Naive thymus-derived CD8-positive, alpha-beta T cell (primary cell): ENCODE measurements around the gene SMAD3. TPM values are rescaled to one million over a fixed set of nuclear protein-coding genes. Genes with fewer than 3 reads are reported as not detected.
A peak's percentile ranks its signal among the peaks of the same experiment; 100 is the strongest.

ENCODE experiments used
- ATAC-seq, 2 donors: fragments of 150-1000 bp; cut with Tn5 transposase in 1 of 2; sonication (Bioruptor Pico), chemical (Tn5 transposase) in 1 of 2; 1 replicate in 1 of 2; 2 replicates in 1 of 2; pipeline ENCODE4 v1.10.0; 2021; ENCODE audit warnings: mild to moderate bottlenecking in 2 of 2, moderate library complexity in 2 of 2
- POLR2A ChIA-PET: fragments of 350-600 bp; sonication (Branson Sonifier 250); formaldehyde crosslinking; loops from one replicate; lab custom pipeline; 2021; ENCODE audit warnings: antibody characterized with exemption; lab: Charles Lee
- DNase-seq, 10 donors: peaks; one replicate each; pipeline versions ENCODE4 v3.0.0 to v3.0.0-alpha.2; 2020 to 2022
- H3K27ac Mint-ChIP-seq, 10 donors: one replicate each; pipeline ENCODE4 v1.8.0; 2020 to 2022; ENCODE audit warnings: mild to moderate bottlenecking in 10 of 10, mixed read lengths in 10 of 10, moderate library complexity in 4 of 10, inconsistent platforms in 1 of 10
- H3K27me3 Mint-ChIP-seq, 5 donors: one replicate each; pipeline ENCODE4 v1.8.0; 2021 to 2022; ENCODE audit warnings: mixed read lengths in 5 of 5
- H3K36me3 Mint-ChIP-seq, 3 donors: one replicate each; pipeline ENCODE4 v1.8.0; 2020 to 2022; ENCODE audit warnings: mixed read lengths in 3 of 3, mild to moderate bottlenecking in 2 of 3, inconsistent platforms in 1 of 3
- H3K4me1 Mint-ChIP-seq, 4 donors: one replicate each; pipeline ENCODE4 v1.8.0; 2021 to 2022; ENCODE audit warnings: mixed read lengths in 4 of 4
- H3K4me3 Mint-ChIP-seq, 10 donors: one replicate each; pipeline ENCODE4 v1.8.0; 2020 to 2022; ENCODE audit warnings: mild to moderate bottlenecking in 10 of 10, mixed read lengths in 10 of 10, moderate library complexity in 6 of 10, inconsistent platforms in 1 of 10
- H3K9me3 Mint-ChIP-seq, 9 donors: one replicate each; pipeline ENCODE4 v1.8.0; 2020 to 2022; ENCODE audit warnings: mixed read lengths in 9 of 9, mild to moderate bottlenecking in 3 of 9, inconsistent platforms in 1 of 9, moderate library complexity in 1 of 9
- polyA plus RNA-seq, 3 donors: library from polyadenylated mRNA; unstranded; fragments of 300-500 nt; fragmentation: Illumina TruSeq; gene quantifications; one replicate each; pipeline ENCODE4 v1.2.3, GENCODE V29; 2021
- total RNA-seq, 8 experiments: library from RNA in 2 of 8; stranded (reverse) in 2 of 8; gene quantifications; one replicate each; pipeline ENCODE4 v1.2.3 and lab custom pipeline; 2021 to 2026

Gene SMAD3
- total and polyA plus RNA-seq, 5 experiments from 2014 or later: 0.57 to 55.4 (median 4.2) TPM

DNA sequence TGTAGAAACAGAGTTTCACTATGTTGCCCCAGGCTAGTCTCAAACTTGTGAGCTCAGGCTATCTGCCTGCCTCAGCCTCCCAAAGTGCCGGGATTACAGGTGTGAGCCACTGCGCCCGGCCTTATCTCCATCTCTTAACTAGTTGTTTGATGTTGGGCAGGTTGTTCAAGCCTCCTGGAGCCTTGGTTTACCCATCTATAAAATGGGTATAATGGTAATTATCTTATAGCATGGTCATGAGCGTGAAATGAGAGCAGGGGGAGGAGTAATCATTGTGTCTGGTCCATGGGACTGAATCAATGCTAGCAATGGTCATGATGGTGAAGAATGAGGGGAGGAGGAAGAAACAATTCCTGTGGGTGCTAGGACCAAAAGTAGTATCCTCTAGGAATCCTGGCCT is 32.0 kb downstream of the SMAD3 start:
- POLR2A ChIA-PET: interaction anchor here (1.0 to 1.7 kb wide), 2 partner anchors 14 to 16 kb away, joined by 3 to 11 read pairs; no protein-coding TSS in a partner anchor
- Mint-ChIP-seq H3K36me3 (no peaks in the 10 kb centered on the region), H3K9me3 (no peaks in the 10 kb centered on the region), H3K27me3 (no peaks in the 10 kb centered on the region), H3K4me1 (peaks cover 17 to 76% (median 46%) of the 10 kb centered on the region in 4 donors), H3K4me3 (peak overlapping the region in 5 of 10 donors; percentile 6 to 85 (median 31)), H3K27ac (peak overlapping the region in 5 of 10 donors; percentile 41 to 96 (median 83))
- DNase-seq (no peak), ATAC-seq (no peak)

GRCh38 chr15:67097930-67098740 is 32.7 kb downstream of the SMAD3 start:
- H3K9me3 Mint-ChIP-seq: no peaks in the 10 kb centered on the region
- H3K4me3 Mint-ChIP-seq: peak overlapping the region; percentile 55 to 87 (median 77)
- no peaks in the 10 kb centered on the region for H3K36me3 Mint-ChIP-seq
- DNase-seq: peak in 1 of 10 donors; percentile 24
- no peaks in the 10 kb centered on the region for H3K27me3 Mint-ChIP-seq
- H3K4me1 Mint-ChIP-seq: peaks cover 16 to 68% (median 39%) of the 10 kb centered on the region in 4 donors
- POLR2A ChIA-PET: interaction anchor here (0.5 to 1.9 kb wide), 8 partner anchors 14 to 33 kb away, joined by 3 to 11 read pairs (median 3); partner anchors contain the start of gene SMAD3
- H3K27ac Mint-ChIP-seq: peak overlapping the region in 9 of 10 donors; percentile 77 to 96 (median 85)
- peak; percentile 46 to 56 for ATAC-seq

- ATAC-seq (no peak), DNase-seq (no peak)
- Mint-ChIP-seq H3K4me3 (peak overlapping the region; percentile 4 to 87 (median 76)), H3K27me3 (no peaks in the 10 kb centered on the region), H3K9me3 (no peaks in the 10 kb centered on the region), H3K27ac (peak overlapping the region in 9 of 10 donors; percentile 64 to 91 (median 80)), H3K36me3 (no peaks in the 10 kb centered on the region), H3K4me1 (peaks cover 15 to 62% (median 34%) of the 10 kb centered on the region in 4 donors)
- POLR2A ChIA-PET: interaction anchor here (0.5 to 1.9 kb wide), 4 partner anchors 15 to 33 kb away, joined by 3 to 4 read pairs (median 4); partner anchors contain the start of gene SMAD3
Observed at GRCh38 chr15:67098768-67099282, 33.4 kb downstream of the SMAD3 start.

GRCh38 chr15:67100124-67100791 is 34.9 kb downstream of the SMAD3 start:
- Mint-ChIP-seq H3K4me3 (peak overlapping the region in 2 of 10 donors; percentile 6 to 30), H3K27ac (peak overlapping the region in 3 of 10 donors; percentile 37 to 72 (median 49)), H3K27me3 (no peaks in the 10 kb centered on the region), H3K4me1 (peaks cover 16 to 47% (median 33%) of the 10 kb centered on the region in 4 donors), H3K9me3 (no peaks in the 10 kb centered on the region), H3K36me3 (no peaks in the 10 kb centered on the region)
- no peak for ATAC-seq
- DNase-seq: no peak
- POLR2A ChIA-PET: interaction anchor here (1.2 to 1.9 kb wide), 5 partner anchors 9 to 34 kb away, joined by 4 to 9 read pairs (median 6); partner anchors contain the start of gene SMAD3

DNA sequence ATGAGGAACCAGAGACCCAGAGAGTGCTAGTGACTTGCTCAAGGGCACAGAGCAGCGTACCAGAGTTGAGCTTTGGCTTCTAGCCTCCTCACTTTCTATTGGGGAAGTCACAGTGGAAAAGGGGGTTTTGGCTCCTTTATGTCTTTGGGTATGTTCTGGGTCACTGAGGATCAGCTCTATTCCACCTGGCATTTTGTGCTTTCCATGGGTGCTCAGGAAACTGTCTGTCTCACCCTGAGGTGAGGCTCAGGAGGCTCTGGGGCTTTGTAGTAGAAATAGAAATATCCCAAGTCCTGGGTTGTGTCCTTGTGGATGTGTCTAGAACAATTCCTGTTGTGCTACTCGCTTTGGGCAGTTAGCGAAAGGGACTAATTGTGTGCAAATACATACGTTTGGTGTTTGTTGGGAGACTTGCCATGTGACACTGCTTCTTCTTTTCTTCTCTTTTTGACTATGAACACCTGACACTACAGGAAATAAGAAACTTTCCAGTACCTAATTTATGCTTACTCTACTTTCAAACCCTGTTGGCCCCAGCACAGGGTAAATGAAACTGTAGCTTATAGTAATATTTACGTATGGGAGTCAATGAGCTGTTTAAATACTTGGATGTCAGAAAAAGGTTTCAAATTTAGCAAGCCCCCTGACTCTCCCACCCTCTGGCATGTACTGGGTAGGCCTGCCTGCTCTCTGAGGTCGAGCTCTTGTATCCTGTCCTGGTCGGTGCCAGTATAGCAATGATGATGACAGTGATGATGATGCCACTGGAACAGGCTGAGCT is 35.6 kb downstream of the SMAD3 start:
- ATAC-seq (peak; percentile 46 to 63), DNase-seq (no peak)
- Mint-ChIP-seq H3K27ac (no peak overlapping the region), H3K27me3 (no peaks in the 10 kb centered on the region), H3K4me3 (no peak overlapping the region), H3K4me1 (peaks cover 19 to 42% (median 34%) of the 10 kb centered on the region in 4 donors), H3K9me3 (no peaks in the 10 kb centered on the region), H3K36me3 (no peaks in the 10 kb centered on the region)
- POLR2A ChIA-PET: interaction anchor here (0.6 to 2.7 kb wide), 11 partner anchors 9 to 160 kb away, joined by 3 to 13 read pairs (median 5); partner anchors contain the start of gene SMAD3

DNA sequence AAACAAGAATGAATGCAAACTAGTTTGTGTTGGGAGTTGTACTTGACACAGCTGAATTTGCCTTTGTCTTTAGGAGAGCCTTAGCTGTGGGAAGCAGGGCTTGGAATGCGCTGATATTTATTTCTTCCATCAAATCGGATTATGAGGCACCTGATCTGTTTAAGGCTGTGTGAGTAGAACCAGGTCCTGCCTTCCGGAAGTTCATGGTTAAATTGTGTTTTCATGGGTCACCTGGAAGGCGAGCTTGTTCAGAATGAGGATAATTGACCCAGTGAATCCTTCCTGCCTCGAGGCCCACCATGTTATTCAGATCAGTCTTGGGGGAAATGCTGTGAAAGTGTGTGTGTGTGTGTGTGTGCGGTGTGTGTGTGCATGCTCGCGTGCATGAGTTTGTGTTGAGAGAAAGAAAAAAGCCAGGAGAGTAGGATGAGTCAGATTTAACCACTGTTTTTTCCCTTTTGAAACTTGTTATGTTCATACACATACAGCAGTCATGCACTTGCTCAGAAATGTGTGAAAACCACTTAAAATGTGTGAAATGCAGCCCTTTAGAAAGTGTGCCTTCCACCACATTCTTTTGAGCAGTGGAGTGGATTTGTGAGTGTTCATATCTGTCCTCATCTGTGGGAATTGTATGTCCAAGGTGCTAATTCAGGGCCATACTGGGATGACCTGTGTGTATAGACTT is 36.7 kb downstream of the SMAD3 start:
- DNase-seq (peak in 1 of 10 donors; percentile 48), ATAC-seq (peak; percentile 22 to 56)
- no peak overlapping the region for H3K27ac Mint-ChIP-seq
- no peaks in the 10 kb centered on the region for H3K9me3 Mint-ChIP-seq
- POLR2A ChIA-PET: interaction anchor here (0.6 to 2.7 kb wide), 14 partner anchors 10 to 713 kb away, joined by 3 to 13 read pairs (median 5); partner anchors contain the start of gene SMAD3
- no peaks in the 10 kb centered on the region for H3K36me3 Mint-ChIP-seq
- H3K27me3 Mint-ChIP-seq: no peaks in the 10 kb centered on the region
- H3K4me1 Mint-ChIP-seq: peaks cover 27 to 39% (median 30%) of the 10 kb centered on the region in 4 donors
- no peak overlapping the region for H3K4me3 Mint-ChIP-seq

DNA sequence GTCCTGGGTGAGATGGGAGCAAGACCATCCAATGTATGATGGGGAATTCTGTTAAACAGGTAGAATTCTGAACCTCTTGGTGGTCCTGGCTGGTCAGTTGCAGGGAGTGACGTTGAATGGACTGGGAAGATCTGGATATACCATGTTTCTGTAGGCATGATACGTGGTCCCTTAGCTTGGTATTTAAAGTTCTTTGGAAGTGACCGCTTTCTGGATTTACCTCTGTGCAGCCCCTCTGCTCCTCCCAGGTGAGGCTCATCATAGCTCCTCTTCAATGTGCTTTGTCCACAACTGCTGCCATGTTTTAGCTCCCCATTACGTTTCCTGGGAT is 37.2 kb downstream of the SMAD3 start:
- no peak overlapping the region for H3K27ac Mint-ChIP-seq
- POLR2A ChIA-PET: interaction anchor here (0.8 to 2.7 kb wide), 9 partner anchors 9 to 37 kb away, joined by 3 to 13 read pairs (median 5); partner anchors contain the start of gene SMAD3
- no peaks in the 10 kb centered on the region for H3K9me3 Mint-ChIP-seq
- H3K4me3 Mint-ChIP-seq: peak overlapping the region in 2 of 10 donors; percentile 38 to 72
- DNase-seq: no peak
- peaks cover 25 to 34% (median 27%) of the 10 kb centered on the region in 4 donors for H3K4me1 Mint-ChIP-seq
- no peaks in the 10 kb centered on the region for H3K27me3 Mint-ChIP-seq
- ATAC-seq: no peak
- no peaks in the 10 kb centered on the region for H3K36me3 Mint-ChIP-seq

GRCh38 chr15:67103021-67103420 is 37.6 kb downstream of the SMAD3 start:
- Mint-ChIP-seq H3K36me3 (no peaks in the 10 kb centered on the region), H3K27me3 (no peaks in the 10 kb centered on the region), H3K27ac (peak overlapping the region in 4 of 10 donors; percentile 4 to 78 (median 20)), H3K9me3 (no peaks in the 10 kb centered on the region), H3K4me3 (peak overlapping the region in 2 of 10 donors; percentile 38 to 72), H3K4me1 (peaks cover 21 to 33% (median 25%) of the 10 kb centered on the region in 4 donors)
- DNase-seq (no peak), ATAC-seq (no peak)
- POLR2A ChIA-PET: interaction anchor here (0.8 to 2.7 kb wide), 8 partner anchors 9 to 37 kb away, joined by 3 to 13 read pairs (median 5); partner anchors contain the start of gene SMAD3

DNA sequence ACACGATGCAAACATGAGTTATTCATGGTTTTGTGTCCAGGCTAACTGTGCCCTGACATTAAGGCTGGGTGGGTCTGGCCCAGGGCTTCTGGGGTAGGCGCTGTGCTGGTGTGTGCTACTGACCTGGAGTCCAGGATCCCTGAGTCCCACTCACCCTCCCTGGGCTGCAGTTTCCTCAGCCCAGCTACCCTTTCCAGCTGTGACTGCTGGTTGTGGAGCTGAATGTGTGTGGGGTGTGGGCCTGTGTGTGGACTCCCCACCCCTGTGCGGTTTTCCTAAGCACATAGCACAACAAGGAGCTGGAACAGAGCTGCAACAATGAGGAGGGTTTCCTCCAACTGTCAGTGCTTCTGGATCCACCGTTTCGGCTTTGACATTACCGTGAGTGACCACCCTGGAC is 38.0 kb downstream of the SMAD3 start:
- H3K36me3 Mint-ChIP-seq: no peaks in the 10 kb centered on the region
- peak overlapping the region in 5 of 10 donors; percentile 72 to 81 (median 75) for H3K4me3 Mint-ChIP-seq
- ATAC-seq (no peak), DNase-seq (no peak)
- peaks cover 22 to 33% (median 25%) of the 10 kb centered on the region in 4 donors for H3K4me1 Mint-ChIP-seq
- H3K9me3 Mint-ChIP-seq: no peaks in the 10 kb centered on the region
- H3K27ac Mint-ChIP-seq: peak overlapping the region in 7 of 10 donors; percentile 11 to 79 (median 71)
- no peaks in the 10 kb centered on the region for H3K27me3 Mint-ChIP-seq
- POLR2A ChIA-PET: interaction anchor here (0.8 to 2.7 kb wide), 9 partner anchors 17 to 38 kb away, joined by 3 to 13 read pairs (median 4); partner anchors contain the start of gene SMAD3

DNA sequence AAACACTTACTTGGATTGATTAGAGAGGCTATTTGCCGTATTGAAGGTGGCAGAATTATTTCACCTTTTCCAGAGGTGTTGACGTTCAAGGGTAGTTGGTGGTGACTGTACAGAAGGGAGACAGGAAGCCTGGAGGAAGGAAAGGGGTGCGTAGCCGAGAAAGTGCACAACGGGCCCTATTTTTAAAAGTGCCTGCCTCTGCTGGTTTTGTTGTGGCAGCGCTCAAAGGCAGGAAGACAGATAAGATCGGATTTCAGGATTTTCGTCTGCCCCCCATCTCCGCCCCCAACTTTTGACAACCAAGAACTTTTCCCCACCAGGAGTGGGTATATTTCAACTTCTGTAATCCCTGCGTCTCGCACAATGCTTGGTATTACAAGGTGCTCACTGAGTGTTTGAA is 38.5 kb downstream of the SMAD3 start:
- peaks cover 0 to 4% (median 0%) of the 10 kb centered on the region in 3 donors for H3K36me3 Mint-ChIP-seq
- peaks cover 20 to 33% (median 24%) of the 10 kb centered on the region in 4 donors for H3K4me1 Mint-ChIP-seq
- ATAC-seq (peak; percentile 43 to 64), DNase-seq (peak in 5 of 10 donors; percentile 19 to 32 (median 24))
- POLR2A ChIA-PET: interaction anchor here (0.8 to 2.1 kb wide), 8 partner anchors 18 to 38 kb away, joined by 3 to 8 read pairs (median 4); partner anchors contain the start of gene SMAD3
- no peaks in the 10 kb centered on the region for H3K27me3 Mint-ChIP-seq
- no peaks in the 10 kb centered on the region for H3K9me3 Mint-ChIP-seq
- H3K27ac Mint-ChIP-seq: peak overlapping the region in 6 of 10 donors; percentile 55 to 79 (median 74)
- peak overlapping the region in 6 of 10 donors; percentile 23 to 81 (median 75) for H3K4me3 Mint-ChIP-seq
